Liver (tissue), 3 donors: ENCODE results near the gene GAS2.

Experiments
- FOXA1 ChIP-seq: IDR thresholded peaks from 2 replicates; pipeline ENCODE4 v1.6.1; 2016; ENCODE audit warnings: antibody characterized with exemption
- GABPA ChIP-seq, 2 donors: IDR thresholded peaks in 1 of 2; conservative IDR thresholded peaks in 1 of 2; 2 replicates each; pipeline ENCODE4 v1.6.1; 2016; ENCODE audit warnings: antibody characterized with exemption in 2 of 2, mild to moderate bottlenecking in 1 of 2, moderate library complexity in 1 of 2
- RAD21 ChIP-seq, 2 donors: IDR thresholded peaks; 2 replicates each; pipeline ENCODE4 v1.6.1; 2016; ENCODE audit warnings: antibody characterized with exemption in 2 of 2, mild to moderate bottlenecking in 2 of 2
- YY1 ChIP-seq: IDR thresholded peaks from 2 replicates; pipeline ENCODE4 v1.6.1; 2016; ENCODE audit warnings: antibody characterized with exemption, mild to moderate bottlenecking
- TF ChIP-seq, protein P1 (sequence below): fragments of 150-350 bp; IDR thresholded peaks from 2 replicates; pipeline ENCODE4 v1.5.1; 2017; ENCODE audit warnings: improper control_type of control experiment, low read depth, low read length; ENCODE audit not compliant: missing input control
- TF ChIP-seq, protein P2 (sequence below): IDR thresholded peaks from 2 replicates; pipeline ENCODE4 v1.6.1; 2016; ENCODE audit warnings: antibody characterized with exemption
- donor health status: healthy.
- donor health status: healthy.

DNA sequence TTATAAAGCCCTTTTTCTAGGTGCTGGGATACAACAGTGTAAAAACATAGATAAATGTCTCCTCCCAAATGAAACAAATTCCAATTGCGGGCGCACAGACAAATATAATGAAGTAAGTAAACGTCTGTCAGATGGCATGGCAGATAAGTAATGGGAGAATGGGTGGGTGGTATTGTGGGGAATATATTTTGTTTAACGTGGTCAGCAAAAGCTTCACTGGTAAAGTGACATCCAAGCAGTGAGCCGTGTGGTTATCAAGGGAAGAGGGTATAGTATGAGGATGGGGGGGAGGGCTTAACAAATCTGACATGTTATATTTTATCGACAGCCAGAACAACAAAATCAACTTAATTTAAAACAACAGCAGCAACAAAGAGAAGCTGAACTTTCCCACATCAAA, 162.0 kb downstream of the GAS2 start:
- TF ChIP-seq, protein P1, sequence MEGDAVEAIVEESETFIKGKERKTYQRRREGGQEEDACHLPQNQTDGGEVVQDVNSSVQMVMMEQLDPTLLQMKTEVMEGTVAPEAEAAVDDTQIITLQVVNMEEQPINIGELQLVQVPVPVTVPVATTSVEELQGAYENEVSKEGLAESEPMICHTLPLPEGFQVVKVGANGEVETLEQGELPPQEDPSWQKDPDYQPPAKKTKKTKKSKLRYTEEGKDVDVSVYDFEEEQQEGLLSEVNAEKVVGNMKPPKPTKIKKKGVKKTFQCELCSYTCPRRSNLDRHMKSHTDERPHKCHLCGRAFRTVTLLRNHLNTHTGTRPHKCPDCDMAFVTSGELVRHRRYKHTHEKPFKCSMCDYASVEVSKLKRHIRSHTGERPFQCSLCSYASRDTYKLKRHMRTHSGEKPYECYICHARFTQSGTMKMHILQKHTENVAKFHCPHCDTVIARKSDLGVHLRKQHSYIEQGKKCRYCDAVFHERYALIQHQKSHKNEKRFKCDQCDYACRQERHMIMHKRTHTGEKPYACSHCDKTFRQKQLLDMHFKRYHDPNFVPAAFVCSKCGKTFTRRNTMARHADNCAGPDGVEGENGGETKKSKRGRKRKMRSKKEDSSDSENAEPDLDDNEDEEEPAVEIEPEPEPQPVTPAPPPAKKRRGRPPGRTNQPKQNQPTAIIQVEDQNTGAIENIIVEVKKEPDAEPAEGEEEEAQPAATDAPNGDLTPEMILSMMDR, result no peak
- TF ChIP-seq GABPA (IDR thresholded peaks at IDR 0.05 in 1 of 2, conservative IDR thresholded peaks at IDR 0.05 in 1 of 2), result no peak
- TF ChIP-seq RAD21 (IDR thresholded peaks at IDR 0.05), result no peak
- TF ChIP-seq FOXA1, result no peak
- TF ChIP-seq, protein P2, sequence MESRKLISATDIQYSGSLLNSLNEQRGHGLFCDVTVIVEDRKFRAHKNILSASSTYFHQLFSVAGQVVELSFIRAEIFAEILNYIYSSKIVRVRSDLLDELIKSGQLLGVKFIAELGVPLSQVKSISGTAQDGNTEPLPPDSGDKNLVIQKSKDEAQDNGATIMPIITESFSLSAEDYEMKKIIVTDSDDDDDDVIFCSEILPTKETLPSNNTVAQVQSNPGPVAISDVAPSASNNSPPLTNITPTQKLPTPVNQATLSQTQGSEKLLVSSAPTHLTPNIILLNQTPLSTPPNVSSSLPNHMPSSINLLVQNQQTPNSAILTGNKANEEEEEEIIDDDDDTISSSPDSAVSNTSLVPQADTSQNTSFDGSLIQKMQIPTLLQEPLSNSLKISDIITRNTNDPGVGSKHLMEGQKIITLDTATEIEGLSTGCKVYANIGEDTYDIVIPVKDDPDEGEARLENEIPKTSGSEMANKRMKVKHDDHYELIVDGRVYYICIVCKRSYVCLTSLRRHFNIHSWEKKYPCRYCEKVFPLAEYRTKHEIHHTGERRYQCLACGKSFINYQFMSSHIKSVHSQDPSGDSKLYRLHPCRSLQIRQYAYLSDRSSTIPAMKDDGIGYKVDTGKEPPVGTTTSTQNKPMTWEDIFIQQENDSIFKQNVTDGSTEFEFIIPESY, result no peak
- no peak for TF ChIP-seq YY1
